ENCODE results near the gene BCL7B. TPM values are rescaled to one million over a fixed set of nuclear protein-coding genes. Genes with fewer than 3 reads are reported as not detected.
A peak's percentile ranks its signal among the peaks of the same experiment; 100 is the strongest.

BCL7B gene
- total and polyA plus RNA-seq, 2 donors from 2014 or later, result 55.4 to 67.3 TPM

DNA sequence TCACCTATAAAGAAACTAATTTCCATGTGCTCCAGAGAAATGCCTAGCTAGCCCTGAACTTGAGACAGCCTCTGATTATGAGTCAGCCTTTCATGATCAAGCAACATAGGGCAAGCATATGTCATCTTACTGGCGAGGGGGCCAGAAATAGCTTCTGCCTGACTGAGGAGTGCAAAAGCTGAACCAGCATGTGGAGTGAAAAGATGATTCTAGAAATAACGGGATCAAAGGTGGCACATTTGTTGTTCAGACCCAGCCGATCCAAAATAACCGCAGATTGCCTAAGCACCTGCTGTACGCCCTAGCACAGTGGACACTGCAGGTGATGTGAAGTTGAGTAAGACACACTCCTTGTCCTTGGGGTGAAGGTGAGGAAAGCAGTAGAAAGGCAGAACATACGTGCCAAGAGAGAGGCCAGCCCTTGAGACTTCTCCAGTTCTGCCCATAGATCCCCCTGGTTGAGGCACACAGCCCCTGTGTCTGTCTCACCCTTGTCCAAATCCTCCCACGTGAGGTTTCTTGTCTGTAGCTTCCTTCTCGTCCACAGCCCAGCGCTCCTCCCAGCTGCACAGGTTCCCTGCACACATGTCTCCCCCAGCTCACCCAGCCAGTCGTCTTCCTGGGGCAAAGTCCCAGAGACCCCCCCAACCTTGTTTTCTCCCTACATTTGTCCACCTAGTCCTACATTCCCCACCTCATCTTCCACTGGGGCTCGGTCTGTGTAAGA, 2.8 kb upstream of the BCL7B start:
- intact Hi-C loops (cut with DNase I), result no loop called here
- no peak overlapping the region for H3K27ac ChIP-seq (ENCODE audit: low read depth in 2 of 2, low read length in 2 of 2)
- no peak overlapping the region for H3K9ac ChIP-seq (ENCODE audit: low read length in 3 of 3)
- no peaks in the 10 kb centered on the region for H3K9me3 ChIP-seq (ENCODE audit: control insufficient read depth in 2 of 3, insufficient read depth in 1 of 3, low read length in 3 of 3)
- FAIRE-seq (no peak), DNase-seq (no peak)
- H3K27me3 ChIP-seq (ENCODE audit: control insufficient read depth, insufficient read depth, low read length), result no peaks in the 10 kb centered on the region
- H3K36me3 ChIP-seq (ENCODE audit: control insufficient read depth in 2 of 3, insufficient read depth in 3 of 3, low read length in 3 of 3), result no peaks in the 10 kb centered on the region
- H3K4me1 ChIP-seq (ENCODE audit: control insufficient read depth in 2 of 3, insufficient read depth in 2 of 3, low read depth in 1 of 3, low read length in 3 of 3), result peaks cover 0 to 11% (median 0%) of the 10 kb centered on the region in 3 donors
- H3K4me3 ChIP-seq (ENCODE audit: low read length in 3 of 3), result no peak overlapping the region
- TF ChIP-seq, protein P1, sequence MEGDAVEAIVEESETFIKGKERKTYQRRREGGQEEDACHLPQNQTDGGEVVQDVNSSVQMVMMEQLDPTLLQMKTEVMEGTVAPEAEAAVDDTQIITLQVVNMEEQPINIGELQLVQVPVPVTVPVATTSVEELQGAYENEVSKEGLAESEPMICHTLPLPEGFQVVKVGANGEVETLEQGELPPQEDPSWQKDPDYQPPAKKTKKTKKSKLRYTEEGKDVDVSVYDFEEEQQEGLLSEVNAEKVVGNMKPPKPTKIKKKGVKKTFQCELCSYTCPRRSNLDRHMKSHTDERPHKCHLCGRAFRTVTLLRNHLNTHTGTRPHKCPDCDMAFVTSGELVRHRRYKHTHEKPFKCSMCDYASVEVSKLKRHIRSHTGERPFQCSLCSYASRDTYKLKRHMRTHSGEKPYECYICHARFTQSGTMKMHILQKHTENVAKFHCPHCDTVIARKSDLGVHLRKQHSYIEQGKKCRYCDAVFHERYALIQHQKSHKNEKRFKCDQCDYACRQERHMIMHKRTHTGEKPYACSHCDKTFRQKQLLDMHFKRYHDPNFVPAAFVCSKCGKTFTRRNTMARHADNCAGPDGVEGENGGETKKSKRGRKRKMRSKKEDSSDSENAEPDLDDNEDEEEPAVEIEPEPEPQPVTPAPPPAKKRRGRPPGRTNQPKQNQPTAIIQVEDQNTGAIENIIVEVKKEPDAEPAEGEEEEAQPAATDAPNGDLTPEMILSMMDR (IDR thresholded peaks at IDR 0.05; ENCODE audit: borderline replicate concordance, extremely low read depth, insufficient read depth), result no peak

GRCh38 chr7:73557108-73557396, 438 bp downstream of the BCL7B start:
- peaks cover 0 to 16% (median 0%) of the 10 kb centered on the region in 3 donors for H3K4me1 ChIP-seq (ENCODE audit: control insufficient read depth in 2 of 3, insufficient read depth in 2 of 3, low read depth in 1 of 3, low read length in 3 of 3)
- no peak for FAIRE-seq

GRCh38 chr7:73556208-73557107, 1.0 kb downstream of the BCL7B start:
- FAIRE-seq (no peak), DNase-seq (no peak)
- TF ChIP-seq, protein P1 (IDR thresholded peaks at IDR 0.05; ENCODE audit: borderline replicate concordance, extremely low read depth, insufficient read depth), result no peak
- peak overlapping the region; percentile 40 to 82 for H3K27ac ChIP-seq (ENCODE audit: low read depth in 2 of 2, low read length in 2 of 2)
- H3K4me1 ChIP-seq (ENCODE audit: control insufficient read depth in 2 of 3, insufficient read depth in 2 of 3, low read depth in 1 of 3, low read length in 3 of 3), result peaks cover 0 to 16% (median 0%) of the 10 kb centered on the region in 3 donors
- peaks cover 0 to 9% (median 2%) of the 10 kb centered on the region in 3 donors for H3K36me3 ChIP-seq (ENCODE audit: control insufficient read depth in 2 of 3, insufficient read depth in 3 of 3, low read length in 3 of 3)
- H3K4me3 ChIP-seq (ENCODE audit: low read length in 3 of 3), result peak overlapping the region; percentile 74 to 85 (median 81)
- peak overlapping the region; percentile 44 to 66 (median 49) for H3K9ac ChIP-seq (ENCODE audit: low read length in 3 of 3)
- intact Hi-C loops (cut with DNase I), result no loop called here
- no peaks in the 10 kb centered on the region for H3K27me3 ChIP-seq (ENCODE audit: control insufficient read depth, insufficient read depth, low read length)
- H3K9me3 ChIP-seq (ENCODE audit: control insufficient read depth in 2 of 3, insufficient read depth in 1 of 3, low read length in 3 of 3), result no peaks in the 10 kb centered on the region

More at GRCh38 chr7:73557108-73557396, 438 bp downstream of the BCL7B start:
- Histone ChIP-seq H3K36me3 (ENCODE audit: control insufficient read depth in 2 of 3, insufficient read depth in 3 of 3, low read length in 3 of 3) (peaks cover 0 to 3% (median 2%) of the 10 kb centered on the region in 3 donors), H3K27me3 (ENCODE audit: control insufficient read depth, insufficient read depth, low read length) (no peaks in the 10 kb centered on the region), H3K9ac (ENCODE audit: low read length in 3 of 3) (peak overlapping the region; percentile 44 to 67 (median 66)), H3K4me3 (ENCODE audit: low read length in 3 of 3) (peak overlapping the region; percentile 74 to 85 (median 81)), H3K9me3 (ENCODE audit: control insufficient read depth in 2 of 3, insufficient read depth in 1 of 3, low read length in 3 of 3) (no peaks in the 10 kb centered on the region), H3K27ac (ENCODE audit: low read depth in 2 of 2, low read length in 2 of 2) (peak overlapping the region; percentile 99 to 100)
- TF ChIP-seq, protein P1 (IDR thresholded peaks at IDR 0.05; ENCODE audit: borderline replicate concordance, extremely low read depth, insufficient read depth), result no peak
- DNase-seq, result peak; percentile 94 to 98 (median 96)
- intact Hi-C loops (cut with DNase I), result no loop called here
